HG03571 (cell line): ENCODE results near the gene CCDC138.

ENCODE experiments used
- ATAC-seq: cut with Tn5 transposase; IDR thresholded peaks from one replicate; pipeline ENCODE4 v1.9.1; 2021; ENCODE audit not compliant: unreplicated experiment

Gene CCDC138

DNA sequence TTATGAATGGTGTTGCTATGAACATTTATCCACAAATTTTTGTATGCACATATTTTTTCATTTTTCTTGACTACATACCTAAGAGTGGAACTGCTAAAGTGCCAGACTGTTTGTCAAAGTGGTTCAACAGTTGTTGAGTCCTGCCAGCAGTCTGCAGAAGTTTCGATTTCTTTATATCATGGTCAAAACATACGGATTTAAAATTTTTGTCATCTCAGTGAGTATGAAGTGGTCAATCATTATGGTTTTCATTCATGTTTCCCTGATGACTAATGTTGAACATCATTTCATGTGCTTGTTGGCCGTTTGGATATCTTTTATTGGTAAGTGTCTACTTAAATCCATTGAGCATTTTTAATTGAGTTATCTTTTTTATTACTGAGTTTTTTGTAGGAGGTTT lies 39.2 kb downstream of the CCDC138 start:
- ATAC-seq = no peak

DNA sequence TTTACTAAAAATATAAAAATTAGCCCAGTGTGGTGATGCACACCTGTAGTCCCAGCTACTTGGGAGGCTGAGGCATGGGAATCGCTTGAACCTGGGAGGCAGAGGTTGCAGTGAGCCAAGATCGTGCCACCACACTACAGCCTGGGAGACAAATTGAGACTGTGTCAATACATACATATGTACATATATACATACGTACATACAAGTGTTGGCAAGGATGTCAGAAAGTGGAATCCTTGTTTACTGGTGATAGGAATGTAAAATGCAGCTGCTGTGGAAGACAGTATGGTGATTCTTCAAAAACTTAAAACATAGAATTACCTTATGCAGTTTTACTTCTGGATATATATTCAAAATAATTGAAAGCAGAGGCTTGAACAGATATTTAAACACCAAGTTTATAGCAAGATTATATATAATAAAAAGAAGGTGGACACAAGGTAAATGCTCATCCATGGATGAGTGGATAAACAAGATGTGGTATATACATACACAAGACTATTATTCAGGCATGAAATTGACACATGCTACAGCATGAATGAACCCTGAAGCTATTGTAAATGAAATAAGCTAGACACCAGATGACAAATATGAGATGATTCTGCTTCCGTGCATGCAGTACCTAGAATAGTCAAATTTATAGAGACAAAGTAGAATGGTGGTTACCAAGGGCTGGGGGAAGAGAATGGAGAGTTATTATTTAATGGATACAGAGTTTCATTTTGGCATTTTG lies 43.2 kb downstream of the CCDC138 start:
- no peak for ATAC-seq

DNA sequence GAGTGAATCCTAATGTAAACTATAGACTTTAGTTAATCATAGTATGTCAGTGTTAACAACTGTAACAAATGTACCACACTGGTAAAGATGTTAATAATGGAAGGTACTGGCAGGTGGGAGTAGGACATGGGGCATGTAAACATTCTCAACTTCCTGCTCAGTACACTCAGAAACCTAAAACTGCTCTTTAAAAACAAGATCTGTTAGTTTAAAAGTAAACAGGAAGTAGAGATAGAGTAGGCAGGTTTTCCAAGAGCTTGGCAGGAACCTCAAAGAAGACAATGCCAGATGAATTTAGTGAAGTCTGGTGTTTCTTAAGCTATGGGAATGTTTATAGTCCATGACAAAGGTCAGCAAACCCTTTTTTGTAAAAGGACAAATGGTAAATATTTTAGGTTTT lies 46.6 kb downstream of the CCDC138 start:
- no peak for ATAC-seq

DNA sequence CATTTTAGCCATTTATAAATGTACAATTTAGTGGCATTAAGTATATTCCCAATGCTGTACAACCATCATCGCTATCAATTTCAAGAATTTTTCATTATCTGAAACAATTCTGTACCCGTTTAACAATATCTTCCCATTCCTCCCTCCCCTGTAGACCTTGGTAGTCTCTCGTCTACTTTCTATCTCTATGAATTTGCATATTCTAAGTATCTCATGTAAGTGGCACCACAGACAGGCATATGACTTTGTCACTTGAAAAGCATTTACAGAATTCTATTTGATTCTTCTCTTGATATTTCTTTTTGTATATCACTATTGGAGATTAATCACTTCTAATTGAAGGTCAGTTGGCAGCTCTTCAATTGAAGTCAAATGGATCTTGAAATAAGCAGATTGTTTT lies 48.0 kb downstream of the CCDC138 start:
- no peak for ATAC-seq

DNA sequence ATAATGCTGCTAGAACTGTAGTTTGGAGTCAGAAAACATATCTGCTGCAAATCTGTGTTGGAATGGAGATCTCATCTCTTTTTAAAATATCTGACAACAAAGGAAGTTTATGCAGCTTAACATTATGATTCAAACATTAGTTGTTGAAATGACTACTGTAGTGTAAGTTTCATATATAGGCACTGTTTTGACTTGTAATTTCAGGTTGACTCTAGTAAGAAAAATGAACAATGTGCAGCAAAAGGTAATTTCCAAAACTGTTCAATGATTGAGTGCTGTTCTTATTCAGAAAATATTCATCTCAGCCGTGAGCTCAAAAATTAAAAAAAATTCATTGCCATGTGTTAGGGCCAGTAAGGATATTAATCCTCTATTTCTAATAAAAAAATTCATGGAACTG lies 48.5 kb downstream of the CCDC138 start:
- no peak for ATAC-seq

DNA sequence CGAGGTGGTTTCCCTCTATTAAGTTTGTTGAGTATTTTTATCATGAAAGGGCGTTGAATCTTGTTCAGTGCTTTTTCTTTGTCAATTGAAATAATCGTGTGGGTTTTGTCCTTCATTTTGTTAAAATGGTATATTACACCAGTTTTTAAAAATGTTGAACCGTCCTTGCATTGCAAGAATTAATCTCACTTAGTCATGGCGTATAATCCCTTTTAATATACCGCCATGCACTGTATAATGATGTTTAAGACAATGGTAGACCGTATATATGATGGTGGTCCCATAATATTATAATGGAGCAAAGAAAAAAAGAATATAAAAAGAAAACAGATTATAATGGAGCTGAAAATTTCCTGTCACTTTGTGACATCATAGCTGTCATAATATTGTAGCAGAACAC lies 50.6 kb downstream of the CCDC138 start:
- no peak for ATAC-seq

DNA sequence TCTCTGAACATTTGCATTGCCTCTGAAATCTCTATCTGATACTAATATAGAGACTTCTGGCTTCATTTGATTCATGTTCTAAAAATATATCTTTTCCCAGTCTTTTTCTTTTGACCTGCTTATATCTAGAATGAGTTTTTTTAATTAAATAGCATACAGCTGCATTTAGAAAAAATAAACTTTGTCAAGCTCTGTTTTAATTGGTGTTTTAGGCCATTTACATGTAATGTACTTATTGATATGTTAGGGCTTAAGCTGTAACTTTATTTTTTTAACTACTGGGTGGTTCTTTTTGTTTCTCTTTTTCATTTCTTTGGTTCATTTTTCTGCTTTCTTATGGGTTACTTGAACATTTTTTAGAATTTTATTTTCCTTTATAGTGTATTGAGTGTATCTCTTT lies 54.9 kb downstream of the CCDC138 start:
- no peak for ATAC-seq

DNA sequence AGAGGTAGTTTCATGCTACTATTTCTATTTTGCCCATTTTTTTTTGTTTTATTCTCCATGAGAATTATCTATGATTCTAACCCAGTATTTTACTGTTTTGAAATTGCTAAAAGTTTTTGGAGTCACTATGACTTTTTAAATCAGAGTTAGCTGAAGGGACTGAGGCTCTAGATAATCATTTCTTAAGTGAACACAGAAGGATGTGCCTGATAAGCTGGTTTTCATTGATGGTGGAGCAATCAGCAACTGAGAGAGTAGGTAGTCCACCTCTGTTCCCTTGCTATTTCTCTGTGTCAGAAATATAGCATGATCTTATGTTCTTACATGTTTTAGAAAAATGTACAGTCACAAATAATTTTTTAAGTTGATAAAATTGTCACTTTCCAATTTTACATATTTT lies 59.4 kb downstream of the CCDC138 start:
- no peak for ATAC-seq

DNA sequence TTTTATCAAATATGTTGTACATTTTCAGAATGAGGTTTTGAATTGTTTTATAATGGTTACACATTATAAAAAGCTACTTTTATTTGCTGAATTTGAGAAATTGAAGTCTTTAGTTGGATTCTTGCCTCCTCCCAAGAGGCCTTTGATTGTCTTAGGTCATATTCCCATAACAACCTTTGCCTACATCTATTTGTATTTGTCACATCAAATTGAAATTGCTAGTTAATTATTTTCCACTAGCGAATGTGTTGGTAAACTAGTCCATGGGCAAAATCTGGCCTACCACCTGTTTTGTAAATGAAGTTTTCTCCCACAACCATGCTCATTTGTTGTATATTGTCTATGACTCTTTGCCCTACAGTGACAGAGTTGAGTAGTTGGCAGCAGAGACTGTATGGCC lies 60.4 kb downstream of the CCDC138 start:
- no peak for ATAC-seq

DNA sequence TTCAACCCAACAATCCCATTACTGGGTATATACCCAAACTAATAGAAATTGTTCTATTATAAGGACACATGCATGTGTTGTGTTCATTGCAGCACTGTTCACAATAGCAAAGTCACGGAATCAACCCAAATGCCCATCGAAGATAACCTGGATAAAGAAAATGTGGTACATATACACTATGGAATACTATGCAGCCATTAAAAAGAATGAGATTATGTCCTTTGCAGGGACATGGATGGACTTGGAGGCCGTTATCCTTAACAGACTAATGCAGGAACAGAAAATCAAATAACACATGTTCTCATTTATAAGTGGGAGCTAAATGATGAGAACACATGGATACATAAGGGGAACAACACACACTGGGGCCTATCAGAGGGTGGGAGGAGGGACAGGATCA lies 65.8 kb downstream of the CCDC138 start:
- ATAC-seq = no peak

DNA sequence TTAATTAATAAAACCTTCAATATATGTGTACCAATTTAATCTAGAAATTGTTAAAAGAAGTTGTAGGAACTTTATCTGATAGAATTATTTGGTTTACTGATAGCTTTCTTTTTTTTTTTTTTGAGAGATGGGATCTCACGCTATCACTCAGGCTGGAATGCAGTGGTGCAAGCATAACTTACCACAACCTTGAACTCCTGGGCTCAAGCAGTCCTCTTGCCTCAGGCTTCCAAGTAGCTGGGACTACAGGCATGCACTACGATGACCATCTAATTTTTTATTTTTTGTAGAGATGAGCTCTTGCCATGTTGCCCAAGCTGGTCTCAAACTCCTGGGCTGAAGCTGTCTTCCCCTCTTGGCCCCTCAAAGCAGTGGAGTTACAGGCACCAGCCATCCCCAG lies 66.8 kb downstream of the CCDC138 start:
- no peak for ATAC-seq

DNA sequence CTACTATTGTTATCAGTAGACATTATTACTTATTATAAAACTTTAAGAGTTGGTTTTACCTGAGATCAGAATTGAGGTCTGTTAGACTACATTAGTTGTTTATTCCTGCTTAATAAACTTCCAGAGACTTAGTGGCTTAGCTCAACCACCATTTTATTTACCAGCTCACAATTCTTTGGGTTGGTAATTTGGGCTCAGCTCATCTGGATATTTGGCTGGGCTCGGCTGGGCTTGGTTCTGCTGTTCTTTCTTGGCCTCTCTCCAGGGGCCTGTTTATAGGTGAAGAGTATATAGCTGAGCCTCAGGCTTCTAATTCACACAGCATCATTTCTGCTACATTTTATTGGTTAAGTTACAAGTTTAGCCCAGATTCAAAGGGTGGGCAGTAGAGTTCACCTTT lies 67.9 kb downstream of the CCDC138 start:
- no peak for ATAC-seq

DNA sequence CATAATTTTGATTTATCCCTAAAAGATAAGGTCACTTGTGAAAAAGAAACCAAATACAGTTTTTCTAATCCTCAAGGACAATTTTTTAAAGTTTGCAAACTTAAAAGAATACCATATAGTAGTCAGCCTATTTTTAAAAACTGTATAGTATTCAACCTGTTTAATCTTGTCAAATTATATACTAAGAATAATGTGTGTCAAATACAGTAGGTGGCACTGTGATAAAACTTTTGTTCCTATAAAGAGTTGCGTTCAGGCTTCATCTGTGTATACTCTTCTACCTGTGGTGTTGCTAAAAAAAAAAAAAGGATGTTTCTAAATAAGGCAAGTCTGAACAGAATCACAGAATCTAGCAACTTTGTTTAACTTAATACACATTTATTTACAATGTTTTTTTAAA lies 68.6 kb downstream of the CCDC138 start:
- ATAC-seq = no peak

DNA sequence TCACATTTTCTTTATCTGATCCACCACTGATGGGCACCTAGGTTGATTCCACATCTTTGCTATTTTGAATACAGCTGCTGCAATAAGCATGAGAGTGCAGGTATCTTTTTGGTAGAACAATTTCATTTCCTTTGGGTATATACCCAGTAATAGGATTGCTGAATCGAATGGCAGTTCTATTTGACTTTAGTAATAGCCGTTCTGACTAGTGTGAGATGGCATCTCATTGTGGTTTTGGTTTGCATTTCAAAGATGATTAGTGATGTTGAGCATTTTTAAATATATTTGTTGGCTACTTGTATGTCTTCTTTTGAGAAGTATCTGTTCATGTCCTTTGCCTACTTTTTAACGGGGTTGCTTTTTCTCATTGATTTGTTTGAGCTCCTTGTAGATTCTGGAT lies 72.3 kb downstream of the CCDC138 start:
- no peak for ATAC-seq

DNA sequence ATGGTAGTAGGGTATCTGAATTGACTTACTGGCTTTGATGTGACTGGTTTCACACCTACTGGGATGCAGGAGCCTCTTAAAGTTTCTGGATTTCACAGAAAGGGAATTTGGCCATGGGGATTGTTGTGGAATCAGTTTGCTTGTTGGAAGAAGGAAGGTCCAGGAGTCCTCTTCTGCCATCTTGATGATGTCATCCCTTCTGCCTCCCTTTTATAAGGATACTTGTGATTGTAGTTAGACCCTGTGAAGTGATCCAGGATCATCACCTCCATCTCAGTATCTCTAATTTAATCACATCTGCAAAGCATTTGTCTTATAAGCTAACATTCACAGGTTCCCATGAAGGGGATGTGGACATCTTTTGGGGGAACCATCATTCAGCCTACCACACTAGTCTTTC lies 79.5 kb downstream of the CCDC138 start:
- ATAC-seq = no peak

DNA sequence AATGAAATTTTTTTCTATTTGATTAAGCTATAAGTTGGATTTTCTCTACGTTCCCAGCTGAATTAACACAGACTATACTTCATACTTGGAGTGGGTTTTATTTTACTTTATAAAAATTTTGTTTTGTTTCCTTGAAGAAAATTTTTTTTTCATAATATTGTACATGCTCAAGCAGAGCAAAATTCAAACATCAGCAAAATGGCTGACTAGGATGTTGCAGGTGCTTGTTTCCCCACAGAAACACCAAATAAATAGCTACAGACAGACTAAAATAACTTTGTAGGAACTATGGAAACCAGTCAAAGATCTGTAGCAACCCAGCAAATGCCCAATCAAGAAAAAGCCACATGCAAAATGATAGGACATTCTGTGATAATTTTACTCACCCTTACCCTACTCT lies 82.3 kb downstream of the CCDC138 start:
- ATAC-seq = no peak

DNA sequence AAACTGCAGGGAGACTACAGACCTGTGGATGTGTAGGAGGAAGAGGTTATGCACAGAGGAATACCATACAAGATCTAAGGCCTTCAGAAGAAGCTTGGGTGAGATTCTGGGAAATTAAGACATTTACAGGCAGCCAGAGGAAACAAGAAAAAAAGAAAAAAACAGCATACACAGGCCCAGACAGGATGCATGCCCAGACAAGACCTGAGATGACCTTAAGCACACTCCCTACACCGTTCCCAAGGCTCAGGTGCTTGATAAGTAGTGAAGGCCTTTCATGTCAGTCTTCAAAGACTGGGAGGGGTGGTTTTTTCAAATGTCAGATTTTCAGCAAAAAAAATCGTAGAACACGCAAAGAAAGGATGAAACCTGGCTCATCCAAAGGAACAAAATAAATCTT lies 83.0 kb downstream of the CCDC138 start:
- no peak for ATAC-seq

DNA sequence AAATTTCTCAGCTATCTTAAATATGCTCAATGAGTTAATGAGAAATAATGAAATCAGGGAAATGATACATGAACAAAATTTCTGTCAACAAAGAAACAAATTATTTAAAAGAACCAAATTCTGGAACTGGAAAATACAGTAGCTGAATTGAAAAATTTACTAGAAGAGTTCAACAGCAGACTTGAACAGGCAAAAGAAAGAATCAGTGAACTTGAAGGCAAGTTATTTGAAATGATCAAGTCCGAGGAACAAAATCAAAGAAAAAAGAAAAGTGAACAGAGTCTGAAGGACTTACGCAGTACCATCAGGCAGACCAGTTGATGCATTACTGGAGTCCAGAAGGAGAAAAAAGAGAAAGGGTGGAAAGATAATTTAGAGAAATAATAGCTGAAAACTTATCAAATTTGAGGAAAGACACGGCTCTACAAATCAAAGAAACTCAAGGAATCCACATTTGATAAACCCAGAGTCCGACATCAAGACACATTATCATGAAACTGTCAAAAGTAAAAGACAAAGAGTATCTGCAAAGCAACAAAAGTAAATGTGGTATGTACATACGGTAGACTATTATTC lies 83.6 kb downstream of the CCDC138 start:
- ATAC-seq = no peak

DNA sequence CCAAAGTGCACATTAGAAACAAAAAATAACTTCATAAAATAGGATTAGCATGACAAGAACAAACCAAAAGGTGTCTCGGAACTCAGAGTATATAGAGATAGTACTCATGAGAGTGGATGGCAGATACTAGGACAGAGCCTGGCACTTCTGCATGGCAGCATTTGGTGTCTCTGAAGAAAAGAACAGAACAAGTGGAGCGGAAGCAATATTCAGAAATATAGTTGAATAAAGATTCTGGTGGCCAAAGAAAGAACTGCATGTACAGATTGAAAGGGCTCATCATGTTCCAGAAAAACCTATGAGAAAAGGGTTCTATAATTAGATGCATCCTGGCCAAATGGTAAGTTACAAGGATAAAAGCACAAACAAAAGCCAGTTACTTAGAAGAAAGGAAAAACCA lies 90.9 kb downstream of the CCDC138 start:
- no peak for ATAC-seq

DNA sequence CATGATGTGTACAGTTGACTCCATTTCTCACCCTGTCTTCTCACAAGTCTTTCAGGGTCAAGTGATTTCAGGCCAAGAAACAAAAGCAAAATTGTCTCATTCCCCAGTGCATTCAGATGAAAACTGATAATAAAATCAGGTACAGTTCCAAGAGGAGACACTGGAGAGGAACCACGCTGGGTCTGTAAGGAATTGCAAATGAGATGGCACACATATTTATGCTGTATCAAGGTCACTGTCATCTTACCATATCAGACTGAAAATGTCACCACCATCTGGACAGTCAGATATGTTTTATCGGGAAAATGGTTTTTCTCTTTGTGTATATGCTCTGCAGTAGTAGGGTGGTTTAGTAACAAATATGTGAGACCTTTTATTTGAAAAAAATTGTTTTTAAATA lies 91.7 kb downstream of the CCDC138 start:
- ATAC-seq = no peak

DNA sequence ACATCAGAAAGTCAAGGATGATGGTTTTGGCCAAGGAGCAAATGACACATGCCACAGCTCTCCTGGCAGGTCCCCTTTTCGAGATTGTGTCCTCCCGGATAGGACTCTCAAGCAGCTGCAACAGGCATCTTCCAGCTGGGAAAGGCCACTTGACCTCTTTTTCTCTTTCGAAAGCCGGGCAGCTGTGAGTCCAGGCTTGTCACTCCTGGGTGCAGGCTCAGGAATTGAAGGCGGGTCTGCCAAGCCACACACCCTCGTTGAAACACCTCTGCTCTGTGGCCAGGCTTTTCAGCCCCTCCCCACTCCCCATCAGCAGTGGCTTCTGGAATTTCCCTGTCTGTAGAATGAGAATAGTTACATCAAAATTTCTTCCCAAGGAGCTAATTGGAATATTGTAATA lies 98.0 kb downstream of the CCDC138 start:
- no peak for ATAC-seq

DNA sequence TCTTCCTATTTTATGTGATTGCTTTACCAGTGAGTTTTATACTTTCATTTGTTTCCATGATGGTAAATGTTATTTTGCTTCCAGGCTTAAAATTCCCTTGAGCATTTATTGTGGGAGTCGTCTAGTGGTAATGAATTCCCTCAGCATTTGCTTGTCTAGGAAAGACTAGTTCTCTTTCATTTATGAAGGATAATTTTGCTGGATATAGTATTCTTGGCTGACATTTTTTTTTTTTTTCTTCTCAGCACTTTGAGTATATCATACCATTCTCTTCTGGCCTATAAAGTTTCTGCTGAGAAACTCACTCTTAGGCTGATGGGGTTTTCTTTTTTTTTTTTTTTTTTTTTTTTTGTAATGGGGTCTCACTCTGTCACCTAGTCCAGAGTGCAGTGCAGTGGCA lies 103.3 kb downstream of the CCDC138 start:
- ATAC-seq = no peak

DNA sequence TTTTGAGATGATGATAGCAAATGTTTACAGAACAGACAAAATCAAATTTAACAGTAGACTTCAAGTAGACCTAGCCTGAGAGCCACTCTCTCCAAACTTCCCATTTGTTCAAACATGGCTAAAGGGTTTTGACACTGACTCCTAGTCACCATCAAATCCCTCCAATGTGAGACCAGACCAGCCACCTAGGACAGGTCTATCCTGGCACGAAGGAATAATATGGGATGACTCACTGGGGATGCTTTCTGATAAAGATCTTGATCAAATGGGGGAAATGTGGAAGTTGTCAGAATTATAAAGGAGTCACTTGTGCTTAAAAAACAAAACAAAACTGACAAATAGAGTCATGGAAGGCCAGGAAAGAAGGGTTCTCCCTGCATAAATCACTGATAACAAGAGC lies 106.7 kb downstream of the CCDC138 start:
- no peak for ATAC-seq
